Mucosa of rectum (tissue), 2 donors: ENCODE measurements around the gene VAT1.
"Not testable (repeated sequence)": the region's sequence is repeated elsewhere in the genome, so short reads cannot be mapped to it uniquely, and the experiment has no call there.

Experiments used
- H3K27ac ChIP-seq, 2 donors: one replicate each; pipeline ENCODE4 v1.7.0; 2013; ENCODE audit warnings: inconsistent platforms in 2 of 2, low read depth in 2 of 2, low read length in 2 of 2
- H3K27me3 ChIP-seq, 2 donors: one replicate each; pipeline ENCODE4 v1.7.0; 2013; ENCODE audit warnings: low read length in 2 of 2; ENCODE audit not compliant: control insufficient read depth in 2 of 2, insufficient read depth in 2 of 2
- H3K36me3 ChIP-seq, 2 donors: one replicate each; pipeline ENCODE4 v1.7.0; 2013; ENCODE audit warnings: low read length in 2 of 2; ENCODE audit not compliant: control insufficient read depth in 2 of 2, insufficient read depth in 2 of 2
- H3K4me1 ChIP-seq, 2 donors: one replicate each; pipeline ENCODE4 v1.7.0; 2013; ENCODE audit warnings: low read length in 2 of 2, mild to moderate bottlenecking in 1 of 2; ENCODE audit not compliant: control insufficient read depth in 2 of 2, insufficient read depth in 2 of 2
- H3K4me3 ChIP-seq, 2 donors: one replicate each; pipeline ENCODE4 v1.7.0; 2013; ENCODE audit warnings: low read length in 2 of 2
- H3K9ac ChIP-seq, 2 donors: one replicate each; pipeline ENCODE4 v1.7.0; 2013; ENCODE audit warnings: low read length in 2 of 2, low read depth in 1 of 2, mild to moderate bottlenecking in 1 of 2
- H3K9me3 ChIP-seq, 2 donors: one replicate each; pipeline ENCODE4 v1.7.0; 2013; ENCODE audit warnings: low read length in 2 of 2; ENCODE audit not compliant: control insufficient read depth in 2 of 2
- donor health status: healthy.
- donor health status: Normal muscosa, but diverticular disease.

VAT1 gene

DNA sequence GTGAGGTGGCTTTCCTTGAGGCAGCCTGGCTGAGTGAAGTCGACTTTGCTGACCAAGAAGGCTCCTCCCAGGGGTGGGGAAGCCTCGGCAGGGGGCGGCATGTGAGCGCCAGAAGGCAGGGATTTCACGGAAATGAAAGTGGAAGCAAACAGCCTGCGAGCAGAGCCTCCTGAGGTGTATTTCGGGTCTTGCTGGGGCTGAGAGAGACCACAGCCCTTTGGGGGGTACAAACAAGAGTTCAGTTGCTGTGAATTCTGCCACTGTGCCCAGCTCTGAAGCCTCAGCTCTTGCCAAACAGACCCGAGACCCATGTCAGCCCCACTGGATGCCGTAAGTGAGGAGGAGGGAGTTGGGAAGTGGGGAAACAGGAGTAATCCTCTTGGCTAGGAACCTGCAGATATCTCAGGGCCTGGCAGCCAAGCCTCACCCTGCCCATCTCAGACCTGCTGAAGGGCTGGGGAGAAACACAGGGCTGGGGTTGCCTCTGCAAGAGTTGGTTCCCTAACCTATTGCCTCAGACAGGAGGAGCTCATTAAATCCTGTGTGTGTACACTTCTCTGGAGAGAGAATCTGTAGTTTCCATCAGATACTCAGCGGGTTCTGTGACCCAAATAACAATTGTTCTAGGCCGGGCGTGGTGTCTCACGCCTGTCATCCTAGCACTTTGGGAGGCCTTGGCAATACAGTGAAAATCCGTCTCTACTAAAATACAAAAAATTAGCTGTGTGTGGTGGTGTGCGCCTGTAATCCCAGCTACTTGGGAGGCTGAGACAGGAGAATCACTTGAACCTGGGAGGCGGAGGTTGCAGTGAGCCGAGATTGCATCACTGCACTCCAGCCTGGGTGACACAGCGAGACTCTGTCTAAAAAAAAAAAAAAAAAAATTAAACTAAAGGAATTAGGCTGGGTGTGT is 15.3 kb downstream of the VAT1 start, which contains the start of gene IFI35:
Gene IFI35, plus strand, starts transcription at position 146 of the 913 bp plus-strand sequence. Its CDS starts 164 bp downstream, at position 310.
- H3K36me3 ChIP-seq = peaks cover 14 to 16% of the 10 kb centered on the region in 2 donors
- H3K27me3 ChIP-seq = no peaks in the 10 kb centered on the region
- H3K9ac ChIP-seq = peak within 1 kb of the TSS; percentile 96 to 99
- peaks cover 14 to 27% of the 10 kb centered on the region in 2 donors for H3K4me1 ChIP-seq
- no peaks in the 10 kb centered on the region for H3K9me3 ChIP-seq
- H3K27ac ChIP-seq = peak within 1 kb of the TSS; percentile 95 to 98
- peak within 1 kb of the TSS; percentile 96 to 99 for H3K4me3 ChIP-seq

GRCh38 chr17:43003542-43004172 is 18.5 kb downstream of the VAT1 start:
- Histone ChIP-seq H3K36me3 (peaks cover 27 to 31% of the 10 kb centered on the region in 2 donors), H3K4me3 (no peak overlapping the region), H3K27me3 (no peaks in the 10 kb centered on the region), H3K9ac (no peak overlapping the region), H3K27ac (no peak overlapping the region), H3K4me1 (peaks cover 11 to 20% of the 10 kb centered on the region in 2 donors), H3K9me3 (no peaks in the 10 kb centered on the region)

GRCh38 chr17:43000894-43001293 is 21.3 kb downstream of the VAT1 start:
- not testable (repeated sequence) for H3K9me3 ChIP-seq, H3K27me3 ChIP-seq, H3K27ac ChIP-seq, H3K4me3 ChIP-seq
- Histone ChIP-seq H3K36me3 (peaks cover 27 to 31% of the 10 kb centered on the region in 2 donors), H3K4me1 (peaks cover 17 to 18% of the 10 kb centered on the region in 2 donors), H3K9ac (peak overlapping the region; percentile 7 to 38)

DNA sequence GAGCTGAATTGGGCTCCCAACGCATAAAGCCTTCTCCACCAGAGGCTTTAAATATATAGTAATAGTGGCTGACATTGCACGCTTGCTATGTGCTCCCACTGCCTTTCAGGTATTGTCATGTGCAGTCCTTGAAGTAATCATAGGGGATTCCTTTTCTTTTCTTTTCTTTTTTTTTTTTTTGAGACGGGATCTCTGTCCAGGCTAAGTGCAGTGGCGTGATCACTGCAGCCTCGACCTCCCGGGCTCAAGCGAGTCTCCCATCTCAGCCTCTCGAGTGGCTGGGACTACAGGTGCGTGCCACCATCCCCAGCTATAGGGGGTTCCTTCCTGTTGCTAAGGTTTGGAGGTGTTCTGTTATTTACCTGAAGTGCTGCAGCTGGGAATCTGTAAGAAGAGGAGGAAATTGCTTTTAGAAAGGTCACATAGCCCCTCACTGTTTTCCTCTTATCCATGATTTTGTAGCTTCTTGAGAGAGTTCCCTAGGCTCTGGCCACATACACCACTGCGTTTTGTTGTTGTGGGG is 23.1 kb downstream of the VAT1 start:
- H3K27ac ChIP-seq = peak overlapping the region; percentile 86 to 87
- H3K36me3 ChIP-seq = peaks cover 27 to 31% of the 10 kb centered on the region in 2 donors
- no peaks in the 10 kb centered on the region for H3K27me3 ChIP-seq
- H3K4me3 ChIP-seq = peak overlapping the region; percentile 87 to 97
- peak overlapping the region; percentile 95 to 97 for H3K9ac ChIP-seq
- peaks cover 17 to 18% of the 10 kb centered on the region in 2 donors for H3K4me1 ChIP-seq
- no peaks in the 10 kb centered on the region for H3K9me3 ChIP-seq

DNA sequence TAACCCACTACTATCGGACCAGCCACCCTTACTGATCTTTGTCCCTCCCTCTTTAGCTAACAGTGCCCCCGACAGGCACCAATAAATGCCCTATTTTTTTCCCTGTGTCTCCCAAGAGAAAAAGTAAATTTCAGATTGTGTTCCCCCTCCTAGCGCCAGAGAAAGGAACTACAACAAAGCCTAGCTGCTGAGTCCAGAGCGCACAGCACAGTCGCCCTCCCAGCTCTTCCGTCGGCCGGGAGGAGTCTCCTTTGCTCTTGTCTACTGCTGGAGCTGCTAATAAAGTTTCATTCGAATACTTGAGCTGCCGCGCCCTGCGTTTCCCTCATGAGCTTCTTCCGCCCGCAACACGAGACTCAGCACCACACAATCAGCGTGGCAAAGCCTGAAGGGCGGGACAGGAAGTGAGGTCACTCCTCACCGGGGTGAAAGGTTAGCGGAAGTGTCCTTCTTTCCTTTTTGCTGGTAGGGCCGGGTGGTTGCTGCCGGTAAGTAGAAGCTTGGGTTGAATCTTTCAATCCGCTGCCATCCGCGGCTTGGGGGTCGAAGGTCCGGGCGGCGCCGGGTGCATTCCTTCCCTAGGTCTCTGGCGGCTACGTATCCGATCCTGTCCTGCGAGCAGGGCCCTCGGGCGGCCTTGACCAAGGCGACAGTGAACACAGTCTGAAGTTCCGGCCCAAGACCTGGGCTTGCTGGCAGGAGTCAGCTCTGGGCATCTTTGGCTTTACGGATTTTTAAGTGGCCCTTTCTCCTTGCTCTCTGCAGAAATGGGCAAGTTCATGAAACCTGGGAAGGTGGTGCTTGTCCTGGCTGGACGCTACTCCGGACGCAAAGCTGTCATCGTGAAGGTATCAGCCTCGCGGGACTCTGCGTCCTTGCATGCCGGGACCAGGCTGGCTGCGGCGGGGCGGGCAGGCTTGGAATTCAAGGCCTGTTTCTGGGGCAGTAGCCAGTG is 23.9 kb downstream of the VAT1 start, which contains the start of gene RPL27:
Gene RPL27, plus strand, starts transcription at position 436 of the 955 bp plus-strand sequence. Its CDS starts 332 bp downstream, at position 768.
- H3K4me1 ChIP-seq = peaks cover 17 to 18% of the 10 kb centered on the region in 2 donors

GRCh38 chr17:42997390-42997983 is 24.7 kb downstream of the VAT1 start:
- Histone ChIP-seq H3K9me3 (no peaks in the 10 kb centered on the region), H3K4me1 (peaks cover 17 to 18% of the 10 kb centered on the region in 2 donors), H3K36me3 (peaks cover 26 to 31% of the 10 kb centered on the region in 2 donors), H3K9ac (peak overlapping the region; percentile 35 to 64), H3K4me3 (peak overlapping the region; percentile 14 to 57), H3K27ac (peak overlapping the region; percentile 70 to 87), H3K27me3 (no peaks in the 10 kb centered on the region)

More for the DNA sequence above, 23.9 kb downstream of the VAT1 start, which contains the start of gene RPL27:
- Histone ChIP-seq H3K9me3 (no peaks in the 10 kb centered on the region), H3K4me3 (peak within 1 kb of the TSS; percentile 87 to 97), H3K27me3 (no peaks in the 10 kb centered on the region), H3K36me3 (peaks cover 26 to 29% of the 10 kb centered on the region in 2 donors), H3K27ac (peak within 1 kb of the TSS; percentile 86 to 87), H3K9ac (peak within 1 kb of the TSS; percentile 95 to 97)

DNA sequence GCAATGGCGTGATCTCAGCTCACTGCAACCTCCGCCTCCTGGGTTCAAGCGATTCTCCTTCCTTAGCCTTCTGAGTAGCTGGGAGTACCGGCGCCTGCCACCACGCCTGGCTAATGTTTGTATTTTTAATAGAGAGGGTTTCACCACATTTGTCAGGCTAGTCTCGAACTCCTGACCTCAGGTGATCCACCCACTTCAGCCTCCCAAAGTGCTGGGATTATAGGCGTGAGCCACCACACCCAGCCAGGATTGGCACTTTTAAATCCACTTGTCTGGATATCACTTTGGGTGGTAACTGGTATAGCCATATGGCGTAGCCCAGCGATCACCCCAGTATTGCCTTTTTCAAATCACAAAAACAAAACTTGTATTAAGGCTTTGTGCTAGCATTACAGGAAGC is 28.3 kb downstream of the VAT1 start:
- H3K9ac ChIP-seq, H3K4me1 ChIP-seq, H3K27ac ChIP-seq, H3K4me3 ChIP-seq, H3K9me3 ChIP-seq, H3K27me3 ChIP-seq: not testable (repeated sequence)
- peaks cover 39 to 42% of the 10 kb centered on the region in 2 donors for H3K36me3 ChIP-seq

DNA sequence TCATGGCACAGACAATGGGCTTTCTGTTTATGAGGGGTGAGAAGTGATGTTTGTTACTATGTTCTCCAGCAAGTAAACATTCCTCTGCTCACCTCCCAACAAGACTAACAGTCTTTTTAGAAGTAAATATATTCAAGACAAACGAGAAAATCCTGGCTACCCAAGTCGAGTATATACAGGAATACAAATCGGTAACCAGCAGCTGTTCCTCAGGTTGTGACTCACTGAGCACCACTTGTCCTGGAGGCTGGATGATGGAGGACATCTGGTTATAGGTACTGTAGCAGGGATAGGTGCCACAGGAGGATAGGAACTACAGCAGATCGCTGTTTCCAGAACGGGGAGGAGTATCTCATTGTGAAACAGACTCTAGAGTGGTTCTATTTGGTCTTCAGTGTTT is 29.3 kb downstream of the VAT1 start:
- no peaks in the 10 kb centered on the region for H3K27me3 ChIP-seq
- peaks cover 6 to 7% of the 10 kb centered on the region in 2 donors for H3K4me1 ChIP-seq
- no peak overlapping the region for H3K9ac ChIP-seq
- H3K9me3 ChIP-seq = no peaks in the 10 kb centered on the region
- H3K36me3 ChIP-seq = peaks cover 46 to 47% of the 10 kb centered on the region in 2 donors
- no peak overlapping the region for H3K4me3 ChIP-seq
- no peak overlapping the region for H3K27ac ChIP-seq

DNA sequence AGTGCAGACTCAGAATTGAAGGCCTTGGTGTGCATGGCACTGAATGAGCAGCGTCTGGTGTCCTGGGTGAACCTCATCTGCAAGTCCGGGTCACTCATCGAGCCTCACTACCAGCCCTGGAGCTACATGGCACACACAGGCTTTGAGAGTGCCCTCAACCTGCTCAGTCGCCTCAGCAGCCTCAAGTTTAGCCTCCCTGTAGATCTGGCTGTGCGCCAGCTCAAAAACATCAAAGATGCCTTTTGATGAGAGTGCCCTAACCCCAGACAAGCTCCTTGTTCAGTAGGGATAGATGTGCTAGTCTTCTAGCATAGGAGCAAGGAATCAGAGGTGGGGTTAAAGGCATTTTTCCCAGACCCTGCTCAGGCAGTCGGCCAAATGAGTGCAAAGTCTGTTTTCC is 30.7 kb downstream of the VAT1 start:
- no peaks in the 10 kb centered on the region for H3K27me3 ChIP-seq
- H3K27ac ChIP-seq = no peak overlapping the region
- H3K9ac ChIP-seq = no peak overlapping the region
- H3K4me1 ChIP-seq = no peaks in the 10 kb centered on the region
- peaks cover 52 to 58% of the 10 kb centered on the region in 2 donors for H3K36me3 ChIP-seq
- H3K4me3 ChIP-seq = no peak overlapping the region
- H3K9me3 ChIP-seq = no peaks in the 10 kb centered on the region
